NCI-H128 (cell line): ENCODE measurements around the gene C19orf81.
"Not testable (repeated sequence)": the region's sequence is repeated elsewhere in the genome, so short reads cannot be mapped to it uniquely, and the experiment has no call there.

Source experiments
- DNase-seq: peaks from one replicate; lab custom pipeline; 2025; ENCODE audit not compliant: unreplicated experiment; lab: John Stamatoyannopoulos, UW

The C19orf81 gene

GRCh38 chr19:50649433-50650391 lies at the start of gene C19orf81:
C19orf81 (plus strand) TSS chr19:50649445; CDS start chr19:50649445, 0 bp downstream.
- DNase-seq = no peak

DNA sequence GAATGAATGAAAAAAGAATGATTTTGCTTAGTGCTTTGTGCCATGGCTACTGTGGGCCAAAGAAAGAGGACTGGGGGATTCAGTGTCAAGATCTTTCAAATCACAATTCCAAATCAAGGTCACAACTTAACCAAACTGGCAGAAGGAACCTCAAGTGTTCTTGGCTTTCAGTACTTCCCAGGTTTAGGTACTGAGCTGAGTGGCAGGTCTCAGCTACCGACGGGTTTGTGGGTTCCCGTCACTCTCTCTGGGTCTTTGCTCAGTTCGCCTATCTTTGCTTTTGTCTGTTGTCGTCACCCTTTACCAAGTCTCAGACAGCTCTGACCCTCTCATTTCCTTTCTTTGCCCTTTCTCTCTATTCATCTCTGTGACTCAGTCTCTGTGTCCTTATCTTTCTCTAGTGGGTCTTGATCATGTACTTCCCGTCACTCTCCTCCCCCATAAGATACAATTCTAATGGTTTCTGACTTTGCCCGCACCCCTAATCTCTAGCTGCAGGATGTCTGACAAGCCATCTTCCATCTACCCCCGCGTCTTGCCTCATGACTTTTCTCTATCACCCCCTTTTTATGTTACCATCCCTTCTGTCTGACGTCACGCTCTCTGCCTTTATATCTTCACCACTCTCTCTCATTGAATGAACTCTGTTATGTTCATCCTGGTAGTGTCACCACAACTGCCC lies 47.7 kb upstream of the C19orf81 start:
- no peak for DNase-seq

GRCh38 chr19:50602089-50602422 lies 47.2 kb upstream of the C19orf81 start:
- DNase-seq = no peak

GRCh38 chr19:50602496-50602895 lies 46.7 kb upstream of the C19orf81 start:
- DNase-seq = no peak

DNA sequence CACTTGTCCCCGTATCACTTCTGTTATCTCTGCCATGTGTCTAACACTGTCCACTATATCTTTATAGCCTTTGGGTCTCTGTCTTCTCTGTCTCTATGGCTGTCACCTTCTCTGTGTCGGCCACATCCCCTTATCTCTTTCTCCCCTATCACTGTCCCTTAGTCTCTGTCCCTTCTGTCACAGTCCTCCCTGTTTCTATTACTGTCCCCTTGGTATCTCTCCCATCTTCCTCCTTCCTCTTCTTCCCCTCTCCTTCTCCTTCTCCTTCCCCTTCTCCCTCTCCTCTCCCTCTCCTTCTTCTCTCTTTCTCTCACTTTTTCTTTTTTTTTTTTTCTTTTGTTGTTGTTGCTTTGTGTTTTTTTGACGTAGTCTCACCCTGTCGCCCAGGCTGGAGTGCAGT lies 46.3 kb upstream of the C19orf81 start:
- DNase-seq = no peak

GRCh38 chr19:50604264-50605073 lies 44.8 kb upstream of the C19orf81 start:
- not testable (repeated sequence) for DNase-seq

DNA sequence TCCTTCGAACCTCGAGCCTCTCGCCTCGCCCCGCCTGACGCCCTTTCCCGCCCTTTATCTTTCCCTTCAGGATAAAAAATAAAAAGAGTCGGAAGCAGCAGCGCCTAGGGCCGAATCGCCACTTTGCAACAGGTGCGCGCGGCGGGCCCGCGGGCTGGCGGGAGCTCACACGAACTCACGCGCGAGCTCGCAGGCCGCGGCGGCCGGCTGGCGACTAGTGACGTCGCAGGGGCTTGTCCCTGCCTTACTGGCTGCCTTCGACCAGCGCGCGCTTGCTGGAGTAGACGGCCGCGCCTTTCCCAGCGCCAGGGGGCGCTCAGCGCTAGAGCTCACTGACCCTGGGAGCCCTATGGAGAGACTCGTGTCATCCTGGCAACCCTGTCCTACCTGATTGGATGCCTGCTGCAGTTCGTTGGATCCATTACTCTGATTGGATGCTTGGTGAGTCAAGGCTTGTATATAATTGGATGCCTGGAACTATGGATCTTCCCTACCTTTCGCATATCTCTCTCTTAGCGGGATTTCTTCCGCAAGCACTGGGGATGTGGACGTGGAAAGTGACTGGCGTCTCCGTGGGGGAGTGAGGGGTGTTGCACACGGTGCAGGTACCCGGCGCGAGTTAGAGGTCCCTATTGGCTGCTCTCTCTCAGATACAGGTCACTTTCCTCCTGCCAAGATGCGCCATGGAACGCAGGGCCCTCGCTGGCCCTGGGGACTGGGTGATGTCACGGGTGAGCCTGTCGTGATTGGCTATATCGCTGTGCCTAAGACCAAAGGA lies 43.0 kb upstream of the C19orf81 start:
- DNase-seq = not testable (repeated sequence)

DNA sequence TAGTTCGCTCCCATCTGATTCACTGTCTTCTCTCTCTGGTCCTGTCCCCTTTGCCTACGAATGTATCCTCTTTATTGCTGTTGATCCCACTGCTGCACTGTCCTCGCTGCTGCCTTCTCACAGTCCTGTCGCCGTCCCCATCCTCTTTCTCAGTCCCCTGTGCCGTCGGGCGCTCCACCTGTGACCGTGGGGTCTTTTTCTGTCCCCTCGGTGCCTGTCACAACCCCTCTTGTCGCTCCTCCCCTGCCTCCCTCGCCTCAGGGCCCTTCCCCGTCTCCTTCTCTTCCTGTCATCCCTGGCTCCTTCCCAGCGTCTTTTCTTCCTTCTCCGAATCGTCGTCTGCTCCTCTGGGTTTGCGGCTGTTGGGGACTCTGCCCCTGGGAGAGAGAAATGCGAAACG lies 41.9 kb upstream of the C19orf81 start:
- DNase-seq = no peak

DNA sequence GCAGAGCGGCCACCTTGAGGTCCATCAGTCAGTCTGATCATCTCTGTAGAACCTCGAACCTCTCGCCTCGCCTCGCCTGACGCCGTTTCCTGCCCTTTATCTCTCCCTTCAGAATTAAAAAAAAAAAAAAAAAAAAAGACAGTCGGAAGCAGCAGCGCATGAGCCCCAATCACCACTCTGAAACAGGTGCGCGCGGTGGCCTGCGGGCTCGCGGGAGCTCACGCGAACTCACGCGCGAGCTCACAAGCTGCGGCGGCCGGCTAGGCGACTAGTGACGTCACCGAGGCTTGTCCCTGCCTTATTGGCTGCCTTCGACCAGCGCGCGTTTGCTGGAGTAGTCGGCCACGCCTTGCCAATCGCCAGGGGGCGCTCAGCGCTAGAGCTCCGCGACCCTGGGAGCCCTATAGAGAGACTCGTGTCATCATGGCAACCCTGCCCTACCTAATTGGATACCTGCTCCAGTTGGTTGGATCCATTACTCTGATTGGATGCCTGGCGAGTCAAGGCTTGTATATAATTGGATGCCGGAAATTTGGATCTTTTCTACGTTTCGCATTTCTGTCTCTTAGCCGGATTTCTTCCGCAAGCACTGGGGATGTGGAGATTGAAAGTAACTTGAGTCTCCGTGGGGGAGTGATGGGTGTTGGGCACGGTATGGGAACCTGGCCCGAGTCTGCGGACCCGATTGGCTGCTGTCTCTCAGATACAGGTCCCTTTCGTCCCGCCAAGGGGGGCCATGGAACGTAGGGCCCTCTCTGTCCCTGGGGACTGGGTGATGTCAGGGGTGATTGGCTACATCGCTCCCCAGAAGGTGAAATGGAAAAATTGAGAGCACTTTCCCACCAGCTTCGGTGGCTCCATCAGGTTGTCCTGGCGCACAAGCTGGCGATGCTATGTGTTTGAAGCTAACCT lies 41.1 kb upstream of the C19orf81 start:
- DNase-seq = no peak

- not testable (repeated sequence) for DNase-seq
These were observed 36.5 kb upstream of the C19orf81 start for GRCh38 chr19:50612504-50613404.

DNA sequence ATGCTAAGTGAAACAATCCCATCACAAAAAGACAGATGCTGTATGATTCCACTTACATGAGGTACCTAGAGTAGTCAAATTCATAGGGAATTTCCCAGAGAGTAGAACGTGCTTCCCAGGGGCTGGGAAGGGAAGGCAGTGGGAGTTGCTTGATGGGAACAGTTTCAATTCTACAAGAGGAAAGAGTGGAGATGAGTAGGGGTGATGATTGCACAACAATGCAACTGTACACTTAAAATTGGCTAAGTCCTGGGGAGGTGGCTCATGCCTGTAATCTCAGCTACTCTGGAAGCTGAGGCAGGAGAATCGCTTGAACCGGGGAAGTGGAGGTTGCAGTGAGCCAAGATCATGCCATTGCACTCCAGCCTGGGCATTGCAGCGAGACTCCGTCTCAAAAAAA lies 30.9 kb upstream of the C19orf81 start:
- DNase-seq = not testable (repeated sequence)

DNA sequence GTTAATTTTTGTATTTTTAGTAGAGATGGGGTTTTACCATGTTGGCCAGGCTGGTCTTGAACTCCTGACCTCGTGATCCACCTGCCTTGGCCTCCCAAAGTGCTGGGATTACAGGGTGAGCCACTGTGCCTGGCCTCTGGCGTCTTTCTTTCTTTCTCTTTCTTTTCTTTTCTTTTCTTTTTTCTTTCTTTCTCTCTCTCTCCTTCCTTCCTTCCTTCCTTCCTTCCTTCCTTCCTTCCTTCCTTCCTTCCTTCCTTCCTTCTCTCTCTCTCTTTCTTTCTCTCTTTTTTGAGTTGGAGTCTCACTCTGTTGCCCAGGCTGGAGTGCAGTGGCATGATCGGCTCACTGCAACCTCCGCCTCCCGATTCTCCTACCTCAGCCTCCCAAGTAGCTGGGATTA lies 30.1 kb upstream of the C19orf81 start:
- DNase-seq = not testable (repeated sequence)

DNA sequence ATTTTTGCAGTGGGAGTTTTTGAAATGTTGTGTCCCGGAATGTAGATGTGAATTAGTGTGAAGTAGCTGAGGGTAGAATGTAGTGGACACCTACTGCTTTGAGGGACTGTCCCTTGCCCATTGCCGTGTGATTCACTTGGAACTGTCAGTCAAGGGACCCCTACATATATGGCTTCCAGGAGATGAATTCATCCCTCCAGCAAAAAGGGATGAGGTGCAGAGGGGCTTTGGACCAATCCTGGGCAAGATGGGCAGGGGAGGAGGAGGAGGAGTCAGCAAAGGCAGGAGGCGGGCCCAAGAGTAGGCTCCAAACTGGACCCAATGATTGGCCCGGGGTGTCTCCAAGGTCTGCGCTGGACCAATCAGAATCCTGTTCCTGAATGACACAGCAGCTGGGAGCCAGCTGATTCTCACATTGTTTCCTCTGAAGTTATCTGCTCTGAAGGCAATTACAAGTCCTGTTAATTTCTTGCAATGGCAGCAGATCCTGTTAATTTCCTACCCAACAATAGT lies 28.8 kb upstream of the C19orf81 start:
- DNase-seq = not testable (repeated sequence)

- DNase-seq = no peak
These were observed 24.2 kb upstream of the C19orf81 start for GRCh38 chr19:50624949-50625600.

- no peak for DNase-seq
These were observed 23.2 kb upstream of the C19orf81 start for GRCh38 chr19:50626011-50626410.

DNA sequence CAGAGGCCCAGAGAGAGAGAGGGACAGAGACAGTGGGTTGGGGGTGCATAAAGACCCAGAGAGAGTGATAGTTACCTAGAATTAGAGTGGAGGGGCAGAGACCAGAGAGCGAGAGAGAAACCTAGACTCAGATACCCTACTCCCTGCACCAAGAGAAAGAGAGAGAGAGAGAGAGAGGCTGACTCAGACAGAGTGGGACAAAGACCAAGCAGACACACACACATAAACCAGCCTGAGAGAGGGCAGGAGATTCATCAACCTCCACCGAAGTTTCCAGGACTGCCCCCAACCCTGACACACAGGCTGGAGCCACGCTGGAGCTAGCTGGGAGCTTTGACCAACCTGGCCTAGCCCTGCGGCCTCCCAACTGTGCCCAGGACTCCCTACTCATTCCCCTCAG lies 22.4 kb upstream of the C19orf81 start:
- no peak for DNase-seq

DNA sequence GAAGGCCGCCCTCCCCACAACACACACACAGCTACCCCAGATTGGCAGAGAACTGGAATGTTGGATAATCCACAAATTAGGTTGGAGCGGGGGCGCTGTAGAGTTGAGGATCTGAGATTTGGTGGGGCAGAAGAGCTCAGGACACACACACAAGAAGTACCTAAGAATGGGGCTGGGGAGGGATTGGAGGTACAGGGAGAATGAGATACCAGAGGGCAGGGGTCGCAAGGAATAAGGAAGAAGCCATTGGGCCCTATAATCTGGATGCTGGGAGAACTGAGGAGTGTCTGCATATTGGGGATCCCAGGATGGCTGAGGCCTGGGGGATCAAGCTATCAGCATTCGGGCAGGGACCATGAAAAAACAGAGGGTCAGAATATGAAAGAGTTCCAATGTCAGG lies 21.1 kb upstream of the C19orf81 start:
- no peak for DNase-seq

DNA sequence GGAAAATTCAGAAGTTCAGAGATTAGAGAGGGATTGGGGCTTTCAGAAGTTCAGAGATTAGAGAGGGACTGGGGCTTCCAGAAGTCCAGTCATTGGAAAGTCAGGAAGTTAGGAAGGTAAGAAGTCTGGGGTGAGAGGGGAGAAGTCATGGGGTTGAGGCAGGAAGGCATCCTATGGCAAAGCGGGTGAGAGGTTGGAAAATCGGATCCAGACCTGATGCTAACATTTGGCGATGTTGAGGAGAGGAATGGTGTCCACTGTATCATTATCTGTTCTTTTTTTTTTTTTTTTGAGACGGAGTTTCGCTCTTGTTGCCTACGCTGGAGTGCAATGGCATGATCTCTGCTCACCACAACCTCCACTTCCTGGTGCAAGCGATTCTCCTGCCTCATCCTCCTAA lies 20.7 kb upstream of the C19orf81 start:
- no peak for DNase-seq
